ENCODE measurements around the gene PDZRN4.

- no peak for TF ChIP-seq CREB1 (CRISPR knock-in tag; IDR thresholded peaks at IDR 0.05; ENCODE audit: low read depth)
- TF ChIP-seq CTCF (conservative IDR thresholded peaks at IDR 0.05; ENCODE audit: low read depth in 2 of 2): no peak
- no peak for TF ChIP-seq EZH2 (IDR thresholded peaks at IDR 0.05; ENCODE audit: low read depth, unreplicated experiment)
- TF ChIP-seq POLR2AphosphoS5 (IDR thresholded peaks at IDR 0.05; ENCODE audit: low read depth): no peak
- TF ChIP-seq JUNB (IDR thresholded peaks at IDR 0.05; ENCODE audit: unreplicated experiment): no peak
- no peak for TF ChIP-seq REST (IDR thresholded peaks at IDR 0.05; ENCODE audit: unreplicated experiment)
- no peak for TF ChIP-seq NANOG (IDR thresholded peaks at IDR 0.05; ENCODE audit: borderline replicate concordance)
- TF ChIP-seq ZNF114 (CRISPR knock-in tag; IDR thresholded peaks at IDR 0.05): no peak
- no peak for TF ChIP-seq EZH2phosphoT487 (IDR thresholded peaks at IDR 0.05; ENCODE audit: unreplicated experiment)
These were observed 274.2 kb downstream of the PDZRN4 start for GRCh38 chr12:41462312-41462711.
